KBM-7 (cell line): ENCODE measurements around the gene TMEM86A.

ENCODE experiments used
- DNase-seq: peaks from one replicate; pipeline ENCODE4 v3.0.0-alpha.2; 2015
- in situ Hi-C: fragments of 300-500 bp; cut with MboI; formaldehyde crosslinking; loops from 2 replicates; pipeline ENCODE4 v1.14.3; 2020; ENCODE audit warnings: low sequenced_read_pairs, low pct_unique_long_range_greater_than_20kb, mixed read lengths

TMEM86A gene

DNA sequence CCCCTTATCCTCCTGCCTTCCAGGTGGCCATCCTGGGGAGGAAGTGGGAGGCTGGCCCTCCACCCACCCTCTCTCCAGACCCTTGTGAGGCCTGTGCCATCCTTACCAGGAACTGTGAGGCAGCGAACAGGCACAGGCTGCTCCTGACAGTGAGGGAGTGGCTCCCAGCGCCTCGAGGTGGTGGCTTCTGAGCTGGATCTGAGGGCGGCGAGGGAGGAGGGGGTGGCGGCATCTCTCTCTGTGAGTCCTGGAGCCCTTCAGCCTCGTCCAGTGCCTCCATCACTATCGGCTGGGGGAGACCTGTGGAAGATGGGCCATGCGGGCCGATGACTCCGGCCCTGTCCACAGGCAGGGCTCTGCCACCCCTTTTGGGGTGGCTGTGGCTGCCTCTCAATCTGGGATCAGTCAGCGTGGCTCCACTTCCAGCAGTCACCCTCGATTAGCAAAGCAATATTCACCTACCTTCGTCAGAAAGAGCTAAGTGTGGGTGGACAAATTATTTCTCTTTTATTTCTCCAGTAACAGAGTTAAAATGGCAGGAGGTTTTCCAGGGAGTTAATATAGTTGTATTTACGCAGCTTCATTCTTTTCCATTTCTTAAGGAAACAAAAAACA, 45.4 kb downstream of the TMEM86A start:
- in situ Hi-C loops, result loop anchor here (25.0 kb wide), 1 partner anchor 207 kb away; the partner anchor contains the start of gene TSG101
- DNase-seq, result no peak

DNA sequence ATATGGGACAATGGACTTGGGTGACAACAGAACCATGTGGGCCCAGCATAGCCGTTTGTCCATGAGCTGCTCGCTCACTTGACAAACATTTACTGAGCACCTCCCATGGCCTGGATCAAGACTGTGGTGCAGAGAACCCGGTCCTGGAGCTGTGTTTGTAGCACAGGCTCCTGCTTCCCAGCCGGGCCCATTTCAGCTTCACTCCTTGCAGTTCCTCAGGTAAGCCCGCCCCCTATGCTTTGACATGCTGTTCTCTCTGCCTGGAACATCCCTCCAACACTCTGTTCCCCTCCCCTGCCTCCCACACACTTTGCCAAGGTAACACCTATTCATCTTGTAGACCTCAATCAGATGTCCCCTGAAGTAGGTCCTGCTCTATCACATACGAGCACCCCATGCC, 46.7 kb downstream of the TMEM86A start:
- no peak for DNase-seq
- in situ Hi-C loops, result loop anchor here (25.0 kb wide), 1 partner anchor 208 kb away; the partner anchor contains the start of gene TSG101

DNA sequence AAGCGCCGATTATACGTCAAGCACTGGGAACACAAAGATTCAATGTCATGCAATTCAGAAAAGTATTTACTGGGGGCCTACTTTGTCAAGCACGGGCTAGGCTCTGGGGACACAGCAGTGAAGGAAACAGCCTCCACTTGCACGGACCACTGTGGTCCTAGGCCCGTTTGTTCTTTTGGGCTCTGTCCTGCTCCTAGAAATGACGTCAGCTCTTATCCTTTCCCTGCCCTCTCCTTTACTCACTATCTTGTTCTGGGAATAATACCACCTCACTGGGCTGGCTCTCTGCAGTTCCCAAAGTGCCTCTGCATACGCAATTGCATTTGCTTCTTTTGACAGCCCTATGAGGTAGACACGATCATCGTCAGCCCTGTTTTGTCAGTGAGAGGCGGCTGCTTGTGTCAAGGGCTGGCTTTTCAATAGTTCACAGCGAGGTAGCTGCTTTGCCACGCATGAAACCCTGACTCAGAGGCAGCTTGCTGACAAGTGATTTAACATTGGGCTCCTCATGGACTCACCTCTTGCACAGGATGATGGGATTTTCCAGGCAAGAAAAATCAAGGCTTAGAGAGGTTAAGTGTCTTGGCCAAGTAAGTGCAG, 50.3 kb downstream of the TMEM86A start:
- DNase-seq, result no peak
- in situ Hi-C loops, result loop anchor here (25.0 kb wide), 1 partner anchor 212 kb away; the partner anchor contains the start of gene TSG101

DNA sequence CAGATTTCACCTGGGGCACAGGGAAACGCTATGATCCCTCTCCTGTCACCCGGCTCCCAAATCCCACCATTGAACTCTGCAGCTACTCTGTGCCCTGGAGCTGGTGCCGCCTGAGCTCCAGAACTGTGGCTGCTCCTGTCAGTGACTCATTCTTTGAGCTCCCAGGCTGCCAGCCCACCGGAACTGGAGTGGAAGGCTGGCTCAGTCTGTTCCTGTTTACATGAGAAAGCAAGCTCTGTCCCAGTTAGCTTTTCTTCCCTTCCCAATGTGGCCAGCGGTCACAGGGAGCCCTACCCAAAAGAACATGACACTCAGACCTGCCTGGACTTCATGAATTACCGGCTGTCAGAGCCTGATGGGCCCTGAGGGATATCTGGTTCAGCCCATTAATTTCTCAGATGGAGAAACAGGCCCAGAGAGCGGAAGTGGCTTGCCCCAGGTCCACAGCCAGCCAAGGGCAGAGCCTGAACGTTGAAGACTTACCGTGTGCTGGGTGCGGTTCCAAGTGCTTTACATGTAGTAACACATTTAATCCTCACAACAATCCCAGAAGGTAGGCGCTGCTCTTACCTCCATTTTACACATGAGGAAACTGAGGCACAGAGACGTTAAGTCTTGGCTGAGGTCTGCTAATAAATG, 51.2 kb downstream of the TMEM86A start:
- in situ Hi-C loops, result loop anchor here (25.0 kb wide), 1 partner anchor 212 kb away; the partner anchor contains the start of gene TSG101
- peak; percentile 29 for DNase-seq

DNA sequence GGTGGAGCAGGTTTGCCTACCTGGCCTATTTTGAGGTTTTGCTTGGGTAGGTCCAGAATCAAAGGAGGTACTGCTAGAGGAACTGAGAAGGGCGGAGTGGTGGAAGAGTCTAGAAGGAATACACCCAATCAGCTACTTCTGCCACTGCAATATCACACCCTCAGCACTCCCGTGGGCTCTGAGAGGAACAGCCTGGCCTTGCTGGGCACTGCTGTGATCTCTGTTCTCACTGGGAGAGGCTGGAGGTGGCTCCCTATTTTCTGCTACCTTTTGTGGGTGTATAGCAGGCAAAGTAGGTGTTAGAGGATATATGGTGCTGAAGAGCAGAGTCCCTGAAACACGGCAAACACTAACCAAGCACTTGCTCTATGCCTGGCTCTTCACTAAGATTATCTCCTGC, 52.4 kb downstream of the TMEM86A start:
- in situ Hi-C loops, result no loop called here
- no peak for DNase-seq

DNA sequence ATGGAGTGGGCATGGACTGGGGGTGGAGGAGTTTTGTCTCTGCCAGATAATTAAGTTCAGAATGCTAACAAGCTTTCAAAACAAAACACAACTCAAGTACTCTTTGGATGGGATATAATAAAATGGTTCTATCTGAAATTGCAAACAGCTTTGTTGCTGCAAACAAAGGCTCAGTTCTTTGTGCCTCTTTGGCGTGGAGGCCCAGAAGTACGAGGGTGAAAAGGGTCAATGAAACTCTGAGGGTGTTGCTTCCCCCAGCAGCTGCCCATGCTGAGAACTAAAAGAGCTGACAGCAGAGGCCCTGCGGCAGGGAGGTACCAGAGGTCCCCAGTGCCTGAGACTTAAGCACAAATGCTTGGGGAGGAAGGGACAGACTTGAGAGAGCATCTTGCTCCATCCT, 53.9 kb downstream of the TMEM86A start:
- DNase-seq, result no peak
- in situ Hi-C loops, result no loop called here

DNA sequence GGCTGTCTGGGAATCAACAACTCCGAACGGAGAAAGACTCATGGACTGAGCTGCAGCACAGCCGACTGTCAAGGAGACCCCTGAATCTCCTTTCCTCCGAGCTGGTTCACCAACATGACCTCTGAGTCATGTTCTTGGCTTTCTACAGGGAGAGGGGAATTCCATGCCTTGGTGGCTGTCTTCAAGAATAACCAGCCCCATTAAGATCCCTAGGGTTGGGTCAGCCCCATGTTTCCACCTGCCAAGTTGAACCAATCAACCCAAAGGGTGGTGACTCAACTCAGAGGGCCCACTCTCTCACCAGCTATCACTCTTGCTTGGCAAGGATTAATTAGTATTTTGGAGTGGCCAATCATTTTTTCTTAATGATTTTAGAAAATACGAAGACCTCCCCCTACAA, 55.7 kb downstream of the TMEM86A start:
- DNase-seq, result no peak

More for the DNA sequence above, 55.7 kb downstream of the TMEM86A start:
- in situ Hi-C loops, result no loop called here
